Measurements from ENCODE around the gene CFAP47.

- TF ChIP-seq MAZ (IDR thresholded peaks at IDR 0.05; ENCODE audit: borderline replicate concordance, low read depth, low read length) (no peak), POLR2A (IDR thresholded peaks at IDR 0.05; ENCODE audit: low read depth, low read length) (no peak), RAD21 (IDR thresholded peaks at IDR 0.05; ENCODE audit: low read length) (no peak), NFE2L2 (IDR thresholded peaks at IDR 0.05; ENCODE audit: low read depth, low read length) (no peak), FOS (IDR thresholded peaks at IDR 0.05; ENCODE audit: low read depth, low read length) (no peak)
- TF ChIP-seq, protein P1, sequence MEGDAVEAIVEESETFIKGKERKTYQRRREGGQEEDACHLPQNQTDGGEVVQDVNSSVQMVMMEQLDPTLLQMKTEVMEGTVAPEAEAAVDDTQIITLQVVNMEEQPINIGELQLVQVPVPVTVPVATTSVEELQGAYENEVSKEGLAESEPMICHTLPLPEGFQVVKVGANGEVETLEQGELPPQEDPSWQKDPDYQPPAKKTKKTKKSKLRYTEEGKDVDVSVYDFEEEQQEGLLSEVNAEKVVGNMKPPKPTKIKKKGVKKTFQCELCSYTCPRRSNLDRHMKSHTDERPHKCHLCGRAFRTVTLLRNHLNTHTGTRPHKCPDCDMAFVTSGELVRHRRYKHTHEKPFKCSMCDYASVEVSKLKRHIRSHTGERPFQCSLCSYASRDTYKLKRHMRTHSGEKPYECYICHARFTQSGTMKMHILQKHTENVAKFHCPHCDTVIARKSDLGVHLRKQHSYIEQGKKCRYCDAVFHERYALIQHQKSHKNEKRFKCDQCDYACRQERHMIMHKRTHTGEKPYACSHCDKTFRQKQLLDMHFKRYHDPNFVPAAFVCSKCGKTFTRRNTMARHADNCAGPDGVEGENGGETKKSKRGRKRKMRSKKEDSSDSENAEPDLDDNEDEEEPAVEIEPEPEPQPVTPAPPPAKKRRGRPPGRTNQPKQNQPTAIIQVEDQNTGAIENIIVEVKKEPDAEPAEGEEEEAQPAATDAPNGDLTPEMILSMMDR (conservative IDR thresholded peaks at IDR 0.05; ENCODE audit: low read depth, low read length) = no peak
These were observed 99.6 kb downstream of the CFAP47 start for GRCh38 chrX:36019125-36019524.

All from IMR-90 (cell line).